Prostate gland (tissue), 2 donors: ENCODE data around the gene KCNG3. TPM values are rescaled to one million over a fixed set of nuclear protein-coding genes. Genes with fewer than 3 reads are reported as not detected.

Source experiments
- DNase-seq: peaks from one replicate; pipeline ENCODE4 v3.0.0-alpha.2; 2019; ENCODE audit warnings: low spot score
- H3K27ac ChIP-seq, 2 donors: fragments of 200-600 bp; sonication (generic); 2 replicates each; pipeline ENCODE4 v1.5.1; 2017 to 2019
- H3K27me3 ChIP-seq: fragments of 200-600 bp; sonication (generic); replicated peaks from 2 replicates; pipeline ENCODE4 v1.5.1; 2019; ENCODE audit not compliant: insufficient read depth
- H3K36me3 ChIP-seq, 2 donors: fragments of 200-600 bp; sonication (generic); 1 replicate in 1 of 2; 2 replicates in 1 of 2; pipeline versions ENCODE4 v1.5.1 to v1.8.1; 2017 to 2019
- H3K4me1 ChIP-seq: fragments of 200-600 bp; sonication (generic); replicated peaks from 2 replicates; pipeline ENCODE4 v1.5.1; 2019
- H3K4me3 ChIP-seq, 2 donors: fragments of 200-600 bp; sonication (generic); 2 replicates each; pipeline ENCODE4 v1.5.1; 2017 to 2019
- H3K9me3 ChIP-seq: fragments of 200-600 bp; sonication (generic); 2 replicates; pipeline ENCODE4 v1.5.1; 2017
- POLR2A ChIP-seq: fragments of 450-650 bp; IDR thresholded peaks from one replicate; pipeline ENCODE4 v1.6.1; 2016; ENCODE audit warnings: antibody characterized with exemption, mild to moderate bottlenecking
- POLR2AphosphoS5 ChIP-seq: sonication (generic); formaldehyde crosslinking; IDR thresholded peaks from one replicate; pipeline ENCODE4 v1.6.1; 2017; ENCODE audit warnings: antibody characterized with exemption
- WGBS: methylation state at CpG from one replicate; pipeline ENCODE4 v1.1.5; 2018; 5-methylcytosine and 5-hydroxymethylcytosine counted together
- intact Hi-C: fragments of 100-400 bp; cut with DNase I; formaldehyde crosslinking; loops from one replicate; pipeline ENCODE4 v1.14.2; 2022
- total RNA-seq, 2 donors: library from RNA; depleted of rRNA; stranded (reverse); fragments of >200 nt; gene quantifications; one replicate each; pipeline ENCODE4 v1.1.0, GENCODE V29; 2016
- TF ChIP-seq, protein P1 (sequence below), 4 experiments: fragments of 200-600 bp in 2 of 4; fragments of 450-650 bp in 2 of 4; sonication (generic) in 2 of 4; IDR thresholded peaks; 1 replicate in 3 of 4; 2 replicates in 1 of 4; pipeline ENCODE4 v1.5.1; 2016 to 2019; ENCODE audit warnings: antibody characterized with exemption in 4 of 4, mild to moderate bottlenecking in 2 of 4, moderate library complexity in 2 of 4

The KCNG3 gene
- total RNA-seq, 2 donors from 2014 or later, result 0.27 to 4.1 TPM

DNA sequence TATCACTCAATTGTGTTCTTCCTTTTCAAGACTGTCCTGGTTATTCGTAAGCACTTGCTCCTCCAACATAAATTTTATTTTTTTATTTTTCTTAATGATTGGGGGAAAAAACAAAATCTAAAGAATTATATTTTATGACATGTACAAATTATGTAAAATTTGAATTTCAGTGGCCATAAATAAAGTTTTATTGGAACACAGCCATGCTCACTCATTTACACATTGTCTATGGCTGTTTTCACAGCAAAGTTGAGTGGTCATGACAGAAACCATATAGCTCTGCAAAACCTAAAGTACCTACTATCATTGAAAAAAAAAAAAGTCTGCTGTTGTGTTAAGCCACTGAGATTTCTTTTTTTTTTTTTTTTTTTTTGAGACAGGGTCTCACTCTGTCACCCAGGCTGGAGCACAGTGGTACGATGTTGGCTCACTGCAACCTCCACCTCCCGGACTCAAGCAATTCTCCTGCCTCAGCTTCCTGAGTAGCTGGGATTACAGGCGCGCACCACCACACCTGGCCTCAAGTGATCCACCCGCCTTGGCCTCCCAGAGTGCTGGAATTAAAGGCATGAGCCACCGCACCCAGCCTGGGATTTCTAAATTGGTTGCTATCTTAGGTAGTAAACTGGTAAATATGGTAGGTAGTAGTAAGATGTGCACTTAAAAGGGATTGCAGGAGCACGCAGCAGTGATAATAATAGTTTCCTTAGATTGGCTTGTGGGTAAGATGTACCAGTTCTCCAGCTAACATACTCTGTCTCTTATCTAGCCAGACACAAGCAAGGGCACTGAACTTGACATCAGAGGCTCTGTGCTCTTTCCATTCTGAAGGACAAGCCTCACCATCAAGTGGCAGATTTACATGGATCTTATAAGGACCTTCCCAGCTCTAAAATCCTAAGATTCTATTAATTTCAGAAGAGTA is 44.4 kb downstream of the KCNG3 start:
- WGBS, result 98% methylated on average over 8 of the region's 8 CpGs
- Histone ChIP-seq H3K27ac (no peak overlapping the region), H3K27me3 (no peaks in the 10 kb centered on the region), H3K36me3 (no peaks in the 10 kb centered on the region), H3K4me1 (peaks cover 5% of the 10 kb centered on the region), H3K4me3 (no peak overlapping the region), H3K9me3 (no peaks in the 10 kb centered on the region)
- intact Hi-C loops, result no loop called here
- TF ChIP-seq, protein P1, sequence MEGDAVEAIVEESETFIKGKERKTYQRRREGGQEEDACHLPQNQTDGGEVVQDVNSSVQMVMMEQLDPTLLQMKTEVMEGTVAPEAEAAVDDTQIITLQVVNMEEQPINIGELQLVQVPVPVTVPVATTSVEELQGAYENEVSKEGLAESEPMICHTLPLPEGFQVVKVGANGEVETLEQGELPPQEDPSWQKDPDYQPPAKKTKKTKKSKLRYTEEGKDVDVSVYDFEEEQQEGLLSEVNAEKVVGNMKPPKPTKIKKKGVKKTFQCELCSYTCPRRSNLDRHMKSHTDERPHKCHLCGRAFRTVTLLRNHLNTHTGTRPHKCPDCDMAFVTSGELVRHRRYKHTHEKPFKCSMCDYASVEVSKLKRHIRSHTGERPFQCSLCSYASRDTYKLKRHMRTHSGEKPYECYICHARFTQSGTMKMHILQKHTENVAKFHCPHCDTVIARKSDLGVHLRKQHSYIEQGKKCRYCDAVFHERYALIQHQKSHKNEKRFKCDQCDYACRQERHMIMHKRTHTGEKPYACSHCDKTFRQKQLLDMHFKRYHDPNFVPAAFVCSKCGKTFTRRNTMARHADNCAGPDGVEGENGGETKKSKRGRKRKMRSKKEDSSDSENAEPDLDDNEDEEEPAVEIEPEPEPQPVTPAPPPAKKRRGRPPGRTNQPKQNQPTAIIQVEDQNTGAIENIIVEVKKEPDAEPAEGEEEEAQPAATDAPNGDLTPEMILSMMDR (IDR thresholded peaks at IDR 0.05), result no peak
- TF ChIP-seq POLR2AphosphoS5 (no peak), POLR2A (no peak)
- DNase-seq, result no peak

DNA sequence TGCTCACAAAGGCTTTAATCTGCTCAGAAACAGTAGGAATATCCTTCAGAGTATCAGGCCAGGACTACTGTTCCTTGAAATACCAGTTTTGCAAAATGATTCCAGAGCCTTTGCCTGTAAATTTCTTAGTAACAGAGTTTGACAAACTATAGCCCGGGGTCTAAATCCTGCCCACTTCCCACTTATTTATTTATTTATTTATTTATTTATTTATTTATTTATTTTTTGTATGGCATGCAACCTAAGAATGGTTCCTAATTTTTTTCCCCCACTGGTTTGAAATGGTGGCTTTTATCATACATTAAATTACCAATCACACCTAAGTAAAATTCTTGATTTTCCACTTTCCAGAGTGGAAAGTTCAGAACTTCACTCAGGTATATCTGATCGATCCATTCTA is 45.6 kb downstream of the KCNG3 start:
- no peaks in the 10 kb centered on the region for H3K9me3 ChIP-seq
- H3K4me3 ChIP-seq, result no peak overlapping the region
- intact Hi-C loops, result no loop called here
- WGBS, result 70% methylated on average over 2 of the region's 2 CpGs
- no peaks in the 10 kb centered on the region for H3K36me3 ChIP-seq
- no peak overlapping the region for H3K27ac ChIP-seq
- DNase-seq, result no peak
- peaks cover 5% of the 10 kb centered on the region for H3K4me1 ChIP-seq
- TF ChIP-seq, protein P1 (IDR thresholded peaks at IDR 0.05), result no peak
- TF ChIP-seq POLR2A (no peak), POLR2AphosphoS5 (no peak)
- no peaks in the 10 kb centered on the region for H3K27me3 ChIP-seq

DNA sequence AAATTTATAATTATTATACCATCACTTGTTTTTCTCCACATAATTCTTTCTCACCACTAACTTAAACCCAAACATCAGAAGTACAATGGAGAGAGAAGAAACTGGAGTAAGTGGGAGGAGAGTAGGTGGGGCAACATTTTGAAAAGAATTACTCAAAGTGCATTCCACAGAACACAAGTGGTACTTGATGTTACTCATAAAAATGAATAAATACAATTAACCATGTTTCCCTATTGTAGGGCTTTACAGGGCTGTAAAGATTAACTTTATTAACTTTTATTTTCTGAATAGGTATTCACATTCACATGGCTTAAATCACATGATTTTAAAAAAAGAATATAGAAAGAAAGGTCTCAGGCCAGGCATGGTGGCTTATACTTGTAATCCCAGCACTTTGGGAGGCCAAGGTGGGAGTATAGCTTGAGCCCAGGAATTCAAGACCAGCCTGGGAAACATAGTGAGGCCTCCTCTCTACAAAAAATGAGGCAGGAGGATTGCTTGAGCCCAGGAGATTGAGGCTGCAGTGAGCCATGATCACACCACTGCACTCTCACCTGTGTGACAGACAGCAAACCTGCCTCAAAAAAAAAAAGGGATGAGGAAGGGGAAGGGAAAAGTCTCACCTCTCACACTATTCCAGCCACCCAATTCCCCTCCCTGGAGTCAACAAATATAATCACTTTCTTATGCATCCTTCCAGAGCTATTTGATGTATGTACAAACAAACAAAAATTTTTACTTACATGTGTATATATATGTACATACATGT is 47.1 kb downstream of the KCNG3 start:
- Histone ChIP-seq H3K9me3 (no peaks in the 10 kb centered on the region), H3K36me3 (no peaks in the 10 kb centered on the region), H3K27me3 (no peaks in the 10 kb centered on the region), H3K4me3 (no peak overlapping the region), H3K4me1 (peaks cover 5% of the 10 kb centered on the region), H3K27ac (peak overlapping the region in 1 of 2 donors; percentile 1)
- DNase-seq, result no peak
- intact Hi-C loops, result no loop called here
- TF ChIP-seq POLR2A, result no peak
- TF ChIP-seq POLR2AphosphoS5, result peak; percentile 55
- TF ChIP-seq, protein P1 (IDR thresholded peaks at IDR 0.05), result no peak

DNA sequence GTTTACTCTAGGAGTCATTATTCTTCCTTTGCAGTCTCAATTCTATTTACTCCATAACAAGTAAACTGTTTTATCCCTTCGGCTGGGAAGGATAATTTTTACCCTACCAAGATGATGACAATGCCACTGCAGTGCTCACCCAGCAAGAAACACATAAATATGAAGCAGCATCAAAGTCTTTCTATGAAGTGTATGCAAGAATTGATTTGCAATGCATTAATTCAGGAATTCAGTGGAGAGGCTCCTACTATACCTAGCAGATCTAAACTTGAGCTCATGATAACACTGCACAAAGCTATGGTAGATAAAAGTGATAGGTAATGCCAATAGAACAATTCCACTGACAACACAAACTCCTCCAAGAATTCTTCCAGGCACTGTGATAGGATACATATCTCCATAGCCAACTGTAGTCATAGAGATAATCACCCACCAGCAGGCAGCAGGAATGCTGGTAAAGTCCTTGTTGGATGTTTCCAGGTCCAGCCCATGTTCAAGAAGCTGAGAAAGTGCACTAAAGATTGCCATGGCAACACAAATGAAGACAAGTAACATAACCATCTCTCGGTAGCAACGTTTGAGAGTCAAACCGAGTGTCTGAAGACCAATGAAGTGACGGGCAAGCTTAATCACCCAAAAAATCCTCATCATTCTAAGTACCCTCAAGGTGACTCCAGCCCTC is 49.9 kb downstream of the KCNG3 start:
- H3K27me3 ChIP-seq, result no peaks in the 10 kb centered on the region
- H3K36me3 ChIP-seq, result no peaks in the 10 kb centered on the region
- H3K4me3 ChIP-seq, result no peak overlapping the region
- no peak for DNase-seq
- TF ChIP-seq POLR2A (no peak), POLR2AphosphoS5 (no peak)
- TF ChIP-seq, protein P1 (IDR thresholded peaks at IDR 0.05), result no peak
- no peak overlapping the region for H3K27ac ChIP-seq
- no peaks in the 10 kb centered on the region for H3K9me3 ChIP-seq
- 86% methylated on average over 5 of the region's 5 CpGs for WGBS
- H3K4me1 ChIP-seq, result peaks cover 5% of the 10 kb centered on the region
- intact Hi-C loops, result no loop called here
